ENCODE measurements around the gene RPH3AL.

DNA sequence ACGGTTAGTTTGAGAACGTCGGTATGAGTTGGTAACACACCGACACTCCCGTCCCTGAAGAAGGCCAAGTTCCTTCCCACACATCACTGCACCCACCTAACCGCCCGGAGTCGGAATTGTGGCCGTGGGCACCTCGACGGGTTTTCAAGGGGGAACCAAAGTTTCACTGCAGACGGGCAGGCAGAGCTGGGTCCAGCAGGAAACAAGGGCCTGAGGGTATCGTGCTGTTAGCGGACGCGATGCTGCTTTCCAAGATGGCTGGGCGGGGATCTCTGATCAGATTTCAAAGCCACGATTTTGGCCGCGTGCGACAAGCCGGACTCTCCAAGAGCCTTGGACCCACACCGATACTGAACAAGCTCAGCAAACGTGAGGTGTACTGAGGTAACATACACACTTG is 88.8 kb downstream of the RPH3AL start:
- TF ChIP-seq CTCF (IDR thresholded peaks at IDR 0.05) (no peak), POLR2A (IDR thresholded peaks at IDR 0.05) (no peak)

All from Peyer's patch (tissue), 4 donors.